Omental fat pad (tissue), 4 donors: Measurements from ENCODE around the gene ATP2A3. TPM values are rescaled to one million over a fixed set of nuclear protein-coding genes. Genes with fewer than 3 reads are reported as not detected.

Experiments
- ATAC-seq: fragments of 150-250 bp; one replicate; pipeline ENCODE4 v1.9.1; 2016; ENCODE audit warnings: mild to moderate bottlenecking, moderate library complexity; ENCODE audit not compliant: low FRiP score
- DNase-seq: peaks from one replicate; pipeline ENCODE4 v3.0.0-alpha.2; 2019; ENCODE audit warnings: low spot score
- CTCF ChIP-seq, 3 donors: fragments of 450-650 bp; IDR thresholded peaks; one replicate each; pipeline ENCODE4 v1.5.1; 2016 to 2017; ENCODE audit warnings: antibody characterized with exemption in 3 of 3, mild to moderate bottlenecking in 3 of 3, moderate library complexity in 2 of 3
- total RNA-seq, 4 donors: library from RNA; depleted of rRNA; stranded (reverse); fragments of >200 nt; gene quantifications; one replicate each; pipeline ENCODE4 v1.1.0, GENCODE V29; 2016

Gene ATP2A3
- total RNA-seq, 4 donors from 2014 or later: 2.9 to 12.3 (median 5.5) TPM

- TF ChIP-seq CTCF (IDR thresholded peaks at IDR 0.05): no peak
- DNase-seq (no peak), ATAC-seq (no peak)
Observed at GRCh38 chr17:3966720-3967363, 2.6 kb upstream of the ATP2A3 start.

DNA sequence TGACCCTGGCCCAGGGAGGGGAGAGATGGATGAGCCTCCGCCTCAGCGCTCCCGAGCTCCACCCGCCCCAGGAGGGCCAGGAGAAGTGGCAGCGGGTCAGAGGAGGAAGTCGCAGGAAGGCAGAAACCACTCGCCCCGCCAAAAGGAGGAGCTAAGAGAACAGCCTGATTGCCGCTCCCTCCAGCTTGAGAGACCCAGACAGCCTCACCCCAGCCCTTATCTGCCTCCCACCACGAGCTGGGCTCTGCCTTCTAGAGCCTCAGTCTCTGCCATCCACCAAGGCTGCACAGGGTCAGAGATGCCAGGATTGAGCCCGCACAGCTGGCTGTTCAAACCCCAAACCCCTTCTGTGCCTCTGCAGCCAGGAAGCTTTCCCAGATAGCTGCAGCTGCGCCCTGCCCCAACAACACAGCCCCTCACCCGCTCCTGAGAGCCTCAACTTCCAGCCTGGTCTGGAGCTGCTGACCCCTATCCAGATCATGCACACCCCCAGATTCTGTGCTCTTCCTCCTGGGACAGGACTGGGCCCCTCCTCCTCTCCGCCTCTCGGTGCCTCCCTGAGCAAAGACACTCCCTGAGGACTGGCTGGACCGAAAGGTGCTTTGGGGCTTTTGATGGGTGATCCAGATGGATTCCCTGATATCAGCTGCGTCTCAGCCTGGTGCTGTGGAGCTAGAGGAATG is 1.0 kb upstream of the ATP2A3 start:
- DNase-seq: no peak
- no peak for TF ChIP-seq CTCF (IDR thresholded peaks at IDR 0.05)
- ATAC-seq: peak; percentile 7

DNA sequence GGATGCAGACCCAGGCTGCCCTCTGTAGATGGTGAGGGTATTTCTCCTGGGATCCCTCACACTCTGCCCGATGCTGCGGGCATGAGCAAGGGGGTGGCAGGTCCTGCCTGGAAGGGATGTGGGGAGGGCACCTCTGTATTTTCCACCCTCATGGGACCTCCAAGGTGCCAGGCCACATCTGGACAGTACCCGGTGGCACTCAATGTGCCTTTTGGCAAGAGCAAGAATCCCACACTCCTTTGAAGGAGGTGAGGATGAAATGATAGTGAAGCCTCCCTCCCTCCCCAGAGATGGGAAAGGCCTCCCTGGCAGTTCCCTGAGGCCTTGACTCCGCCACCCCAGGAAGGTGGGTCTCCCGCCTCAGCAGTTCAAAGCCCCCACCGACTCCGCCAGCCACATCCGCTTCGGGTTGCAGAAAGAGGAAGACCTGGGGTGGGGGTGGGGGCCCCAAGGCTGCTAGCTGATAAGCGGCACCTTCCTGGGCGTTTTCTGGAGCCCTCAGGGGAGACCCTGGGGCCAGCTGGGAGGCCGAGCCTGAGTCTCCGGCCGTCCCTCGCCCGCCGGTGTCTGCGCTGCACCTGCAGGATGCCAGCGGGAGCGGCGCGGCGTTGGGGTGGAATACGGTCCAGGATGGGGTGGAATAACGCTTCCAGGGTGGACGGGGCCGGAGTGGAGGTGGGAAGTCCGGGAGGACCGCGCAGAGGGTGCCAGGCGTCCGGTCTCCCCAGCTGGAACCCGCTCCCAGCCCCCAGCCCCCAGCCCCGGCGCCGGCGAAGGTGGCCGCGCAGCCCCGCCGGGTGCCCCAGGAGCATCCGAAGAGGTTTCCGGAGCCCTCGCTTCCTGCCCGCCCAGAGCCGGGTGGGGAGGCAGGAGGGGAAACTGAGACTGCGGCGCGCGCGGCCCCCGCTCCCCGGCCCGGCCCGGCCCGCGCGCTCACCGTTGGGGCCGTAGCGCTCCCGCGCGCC is 718 bp downstream of the ATP2A3 start:
- no peak for TF ChIP-seq CTCF (IDR thresholded peaks at IDR 0.05)
- ATAC-seq (no peak), DNase-seq (no peak)

- TF ChIP-seq CTCF (IDR thresholded peaks at IDR 0.05): no peak
- no peak for DNase-seq
- no peak for ATAC-seq
Observed at GRCh38 chr17:3962965-3963236, 1.3 kb downstream of the ATP2A3 start.

DNA sequence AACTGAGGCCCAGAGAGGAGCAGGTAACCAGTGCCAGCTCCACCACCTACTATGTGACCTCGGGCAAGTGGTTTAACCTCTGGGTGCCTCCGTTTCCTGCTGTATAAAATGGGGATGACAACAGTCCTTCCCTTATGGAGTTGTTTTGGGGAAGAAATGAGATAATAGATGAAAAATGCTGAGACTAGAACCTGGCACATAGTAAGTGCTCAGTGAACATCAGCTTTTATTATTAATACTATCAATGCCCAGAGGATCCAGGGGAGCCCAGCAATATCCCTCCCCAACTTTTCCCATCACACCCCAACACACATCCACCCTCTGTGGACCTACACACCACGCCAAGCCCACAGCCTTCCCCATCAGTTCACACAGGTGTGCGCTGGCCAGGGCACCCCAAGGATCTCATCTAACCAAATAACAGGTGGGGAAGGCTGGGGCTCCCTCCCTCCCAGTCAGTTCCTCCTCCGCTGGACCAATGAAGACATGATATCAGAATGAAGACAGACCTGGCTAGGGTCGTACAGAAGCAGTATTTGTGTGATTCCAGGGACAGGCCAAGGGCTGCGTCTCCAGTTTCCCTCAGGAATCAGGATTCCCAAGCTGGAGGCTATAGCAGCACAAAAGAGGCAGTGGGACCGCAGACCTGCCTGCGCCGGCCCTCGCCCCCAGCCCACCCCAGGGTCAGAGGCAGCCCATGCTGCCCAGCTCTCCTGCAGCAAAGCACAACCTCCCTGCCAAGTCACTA is 1.8 kb downstream of the ATP2A3 start:
- TF ChIP-seq CTCF (IDR thresholded peaks at IDR 0.05): no peak
- no peak for DNase-seq
- no peak for ATAC-seq

DNA sequence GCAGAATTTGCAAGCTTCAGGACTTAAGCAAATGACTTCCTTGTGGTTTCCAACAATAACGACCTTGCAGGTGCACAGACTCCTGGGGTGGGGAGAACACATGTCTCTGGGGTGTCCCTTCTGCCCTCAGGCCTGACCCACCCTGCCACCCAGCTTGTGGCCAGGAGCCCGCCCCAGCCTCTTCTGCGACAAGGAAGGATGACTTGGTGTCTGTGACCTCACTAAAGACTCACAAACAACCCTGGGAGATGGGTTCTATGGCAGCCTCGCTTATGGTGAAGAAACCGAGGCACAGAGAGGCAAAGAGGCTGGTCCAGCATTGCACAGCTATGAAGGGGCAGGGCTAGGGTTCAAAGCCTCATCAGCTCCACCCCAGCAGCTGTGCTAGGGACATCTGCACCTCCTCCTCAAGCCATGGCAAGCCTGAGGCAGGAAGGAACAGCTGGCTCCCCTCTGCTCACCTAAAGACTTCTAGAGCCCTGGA is 2.6 kb downstream of the ATP2A3 start:
- ATAC-seq (no peak), DNase-seq (no peak)
- no peak for TF ChIP-seq CTCF (IDR thresholded peaks at IDR 0.05)
